GM10248 (cell line): ENCODE data around the gene ZNF622.
"Not testable (repeated sequence)": the region's sequence is repeated elsewhere in the genome, so short reads cannot be mapped to it uniquely, and the experiment has no call there.

Source experiments
- CTCF ChIA-PET: fragments of 300-600 bp; sonication (Branson Sonifier 250); formaldehyde crosslinking; extraction: SDS; loops from one replicate; lab custom pipeline; 2021; ENCODE audit warnings: antibody characterized with exemption; lab: Yijun Ruan, JAX
- POLR2A ChIA-PET: fragments of 350-650 bp; sonication (Branson Sonifier 250); formaldehyde crosslinking; extraction: SDS; loops from one replicate; lab custom pipeline; 2020; ENCODE audit warnings: antibody characterized with exemption; lab: Yijun Ruan, JAX
- DNase-seq: peaks from one replicate; pipeline ENCODE4 v3.0.0; 2012; ENCODE audit errors: extremely low spot score
- CTCF ChIP-seq: IDR thresholded peaks from 2 replicates; pipeline ENCODE4 v1.5.1; 2012; ENCODE audit warnings: mild to moderate bottlenecking, low read depth; ENCODE audit errors: extremely low read depth, missing control alignments, control extremely low read depth

The ZNF622 gene

DNA sequence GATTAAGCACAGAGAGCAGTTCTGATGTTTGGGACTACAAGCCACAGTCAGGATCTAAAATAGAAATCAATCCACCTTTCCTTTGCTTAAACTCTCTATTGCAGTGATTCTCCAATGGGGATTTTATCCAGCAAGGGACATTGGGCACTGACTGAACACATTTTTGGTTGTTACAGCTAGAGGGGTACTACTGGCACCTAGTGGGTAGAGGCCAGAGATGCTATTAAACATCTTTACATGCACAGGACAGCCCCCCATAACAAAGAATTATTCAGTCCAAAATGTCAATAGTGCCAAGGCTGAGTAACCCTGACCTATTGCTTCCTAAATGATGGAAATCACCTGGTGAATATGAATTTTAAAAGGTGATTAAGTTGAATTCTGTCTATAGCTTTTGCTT lies 12.0 kb downstream of the ZNF622 start:
- CTCF ChIA-PET, result interaction anchor here (1.5 to 9.4 kb wide), 3 partner anchors 16 to 294 kb away, joined by 3 to 91 read pairs (median 71); no protein-coding TSS in a partner anchor
- POLR2A ChIA-PET, result no interaction called here
- DNase-seq, result no peak
- TF ChIP-seq CTCF, result no peak

- ChIA-PET POLR2A (no interaction called here), CTCF (interaction anchor here (1.0 to 2.6 kb wide), 2 partner anchors 9 to 19 kb away, joined by 3 to 8 read pairs; no protein-coding TSS in a partner anchor)
- DNase-seq, result no peak
- TF ChIP-seq CTCF, result no peak
Measured at GRCh38 chr5:16450163-16450562, 15.4 kb downstream of the ZNF622 start.

DNA sequence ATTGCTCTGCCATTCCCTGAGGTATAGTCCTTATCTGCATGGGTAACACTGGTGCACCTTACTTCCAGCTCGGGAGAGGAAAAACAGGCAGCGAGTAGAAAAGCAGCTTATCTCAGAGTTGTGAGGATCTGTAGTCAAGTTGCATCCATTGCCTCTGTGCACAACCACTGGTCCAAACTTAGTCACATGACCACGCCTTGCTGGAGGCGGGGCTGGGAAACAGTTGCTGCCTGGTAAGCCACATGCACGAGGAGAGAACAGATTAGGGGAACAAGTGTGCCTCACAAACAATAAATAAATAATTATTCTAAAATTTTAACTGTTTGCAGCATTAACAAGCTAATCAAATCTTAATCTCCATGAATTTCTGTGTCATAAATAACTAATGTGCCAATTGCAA lies 18.6 kb downstream of the ZNF622 start:
- CTCF ChIA-PET, result interaction anchor here (0.8 to 2.9 kb wide), 6 partner anchors 9 to 105 kb away, joined by 3 to 35 read pairs (median 5); no protein-coding TSS in a partner anchor
- TF ChIP-seq CTCF, result no peak
- no peak for DNase-seq
- POLR2A ChIA-PET, result no interaction called here

DNA sequence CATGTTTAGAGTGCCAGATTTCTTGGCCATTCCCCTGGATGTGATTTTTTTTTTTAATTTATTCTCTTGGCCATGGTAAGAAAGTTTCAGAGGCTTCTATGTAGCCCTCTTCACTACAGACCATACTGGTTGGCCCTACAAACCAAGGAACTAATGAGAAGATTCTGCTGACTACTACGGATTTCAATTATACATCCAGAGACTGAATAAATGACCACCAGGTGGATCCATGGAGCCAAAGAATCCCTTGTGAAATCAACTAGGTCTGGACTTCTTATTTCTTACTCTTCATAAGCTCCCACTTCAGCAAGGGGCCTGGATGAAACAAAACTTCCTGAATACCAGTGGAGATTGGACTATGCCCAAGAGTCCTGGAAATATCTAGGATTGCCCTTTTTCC lies 27.6 kb downstream of the ZNF622 start:
- ChIA-PET POLR2A (no interaction called here), CTCF (interaction anchor here (0.8 to 2.0 kb wide), 3 partner anchors 9 to 277 kb away, joined by 4 to 9 read pairs (median 5); no protein-coding TSS in a partner anchor)
- TF ChIP-seq CTCF, result no peak
- no peak for DNase-seq

GRCh38 chr5:16436065-16436682 lies 29.4 kb downstream of the ZNF622 start:
- CTCF ChIA-PET, result interaction anchor here (1.0 to 1.7 kb wide), 2 partner anchors 11 to 19 kb away, joined by 3 to 9 read pairs; no protein-coding TSS in a partner anchor
- DNase-seq, POLR2A ChIA-PET: not testable (repeated sequence)

DNA sequence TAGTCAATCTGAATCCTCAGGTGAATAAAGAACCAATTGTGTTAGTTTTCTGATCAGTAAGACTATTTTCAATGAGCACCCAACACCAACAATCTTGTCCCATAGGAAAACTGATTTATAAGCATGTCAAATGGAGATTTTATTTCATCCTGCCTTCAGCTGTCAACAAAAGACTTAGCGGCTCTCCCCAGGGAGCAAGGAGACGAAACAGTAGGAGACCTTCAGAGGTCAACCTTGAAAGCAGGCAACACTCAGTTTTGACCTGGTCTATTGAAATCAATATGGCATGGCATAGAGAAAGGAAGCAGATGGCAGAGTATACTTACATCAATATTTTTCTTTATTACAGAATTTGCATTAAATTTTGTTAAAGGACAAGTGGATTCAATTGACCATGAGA lies 34.1 kb downstream of the ZNF622 start:
- POLR2A ChIA-PET, result no interaction called here
- no peak for TF ChIP-seq CTCF
- DNase-seq, result no peak
- CTCF ChIA-PET, result no interaction called here

DNA sequence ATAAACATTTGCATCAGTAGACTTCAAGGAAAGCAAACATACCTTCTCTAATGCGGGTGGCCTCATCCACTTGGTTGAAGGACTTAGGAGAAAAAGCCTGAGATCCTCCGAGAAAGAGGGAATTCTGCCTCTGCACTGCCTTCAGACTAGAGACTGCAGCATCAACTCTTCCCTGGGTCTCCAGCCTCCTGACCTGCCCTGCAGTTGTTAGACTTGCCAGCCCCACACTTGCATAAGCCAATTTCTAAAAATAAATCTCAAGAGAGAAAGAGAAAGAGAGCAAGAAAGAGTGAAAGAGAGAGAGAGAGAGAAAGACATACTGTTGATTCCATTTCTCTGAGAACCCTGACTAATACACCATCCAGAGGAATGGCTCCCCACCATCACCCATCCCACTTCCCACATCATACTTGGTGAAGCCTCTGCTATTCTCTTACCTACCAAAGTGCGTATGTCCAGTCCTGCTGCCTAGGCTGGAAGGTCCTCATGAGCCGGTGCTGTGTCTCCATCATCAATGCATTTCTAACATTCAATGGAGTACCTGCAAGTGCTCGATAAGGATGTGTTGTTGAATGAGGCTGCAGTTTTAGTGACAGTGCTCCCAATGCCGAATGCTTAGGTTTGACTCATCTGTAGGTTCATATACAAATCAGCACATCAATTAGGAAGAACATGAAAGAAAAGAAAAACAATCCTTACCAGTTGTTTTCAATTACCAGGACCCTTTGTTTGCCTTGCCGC lies 35.1 kb downstream of the ZNF622 start:
- CTCF ChIA-PET, result no interaction called here
- TF ChIP-seq CTCF, result no peak
- POLR2A ChIA-PET, result no interaction called here
- no peak for DNase-seq
